NCI-H345 treated with DMSO at 0.1 percent for 48 hours (cell line): ENCODE data around the gene HMCES.

Experiments used
- DNase-seq: peaks from one replicate; lab custom pipeline; 2025; ENCODE audit not compliant: unreplicated experiment; lab: John Stamatoyannopoulos, UW

Gene HMCES

DNA sequence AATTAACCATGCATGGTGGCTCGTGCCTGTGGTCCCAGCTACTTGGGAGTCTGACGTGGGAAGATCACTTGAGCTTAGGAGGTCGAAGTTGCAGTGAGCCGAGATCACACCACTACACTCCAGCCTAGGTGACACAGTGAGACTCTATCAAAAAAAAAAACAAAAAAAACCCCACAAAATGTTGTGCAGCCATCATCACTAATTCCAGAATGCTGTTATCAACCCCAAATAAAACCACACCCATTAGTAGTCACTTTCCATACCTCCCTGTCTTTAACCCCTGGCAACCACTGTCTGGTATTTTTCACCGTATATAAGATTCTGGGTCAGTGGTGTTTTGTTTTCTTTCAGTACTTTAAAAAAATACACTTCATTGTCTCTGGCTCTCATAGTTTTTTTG, 16.6 kb downstream of the HMCES start:
- DNase-seq, result no peak

DNA sequence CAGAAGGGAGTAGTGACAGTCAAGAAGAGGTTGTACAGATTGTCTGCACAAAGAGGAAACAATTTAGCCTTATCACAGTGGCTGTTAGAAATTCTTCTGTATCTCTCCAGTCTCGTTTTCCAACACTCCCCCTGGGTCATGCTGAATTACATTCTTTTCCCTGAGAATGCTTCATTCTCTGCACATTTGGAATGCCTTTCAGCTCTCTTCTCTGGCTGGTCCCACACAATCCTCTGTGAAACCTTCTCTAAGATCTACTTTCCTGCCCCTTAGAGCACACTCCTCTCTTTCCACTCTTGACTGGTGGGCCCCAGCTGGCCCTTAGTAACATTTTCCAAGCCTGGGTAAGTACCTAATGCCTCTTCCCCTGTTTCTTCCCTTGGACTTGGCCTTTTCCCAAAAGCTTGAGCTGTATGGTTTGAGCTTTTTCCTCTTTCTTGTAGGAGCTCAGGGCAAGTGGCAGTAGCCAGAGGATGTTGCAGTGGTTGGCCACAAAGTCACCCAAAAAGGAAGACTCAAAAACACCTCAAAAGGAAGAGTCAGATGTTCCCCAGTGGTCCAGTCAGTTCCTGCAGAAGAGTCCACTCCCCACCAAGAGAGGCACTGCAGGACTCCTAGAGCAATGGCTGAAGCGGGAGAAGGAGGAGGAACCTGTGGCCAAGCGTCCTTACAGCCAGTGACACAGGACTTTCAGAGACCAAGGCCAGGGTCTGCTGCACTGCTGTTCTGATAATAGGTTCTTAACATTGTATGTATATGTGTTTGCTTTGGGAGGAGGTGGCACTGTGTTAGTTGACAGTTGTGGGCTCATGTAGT, 25.7 kb downstream of the HMCES start:
- DNase-seq, result no peak

DNA sequence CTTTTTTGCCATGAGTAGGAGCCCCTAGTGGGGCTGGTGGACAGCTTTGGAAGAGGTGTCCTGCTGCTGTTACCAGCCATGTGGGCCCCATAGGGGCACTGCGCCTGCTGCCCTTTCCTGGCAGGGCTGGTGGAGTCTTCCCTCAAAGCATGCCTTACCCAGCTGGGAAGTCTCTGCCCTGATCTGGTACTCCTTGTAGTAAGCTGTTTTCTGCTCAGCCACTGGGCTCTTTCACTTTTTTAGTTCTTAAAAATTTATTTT, 26.2 kb downstream of the HMCES start:
- no peak for DNase-seq

GRCh38 chr3:129305592-129306091, 27.0 kb downstream of the HMCES start:
- no peak for DNase-seq

- no peak for DNase-seq
These were observed 30.0 kb downstream of the HMCES start for GRCh38 chr3:129308636-129309035.

GRCh38 chr3:129310111-129311011, 31.7 kb downstream of the HMCES start:
- no peak for DNase-seq

GRCh38 chr3:129311054-129311902, 32.6 kb downstream of the HMCES start:
- DNase-seq, result no peak

DNA sequence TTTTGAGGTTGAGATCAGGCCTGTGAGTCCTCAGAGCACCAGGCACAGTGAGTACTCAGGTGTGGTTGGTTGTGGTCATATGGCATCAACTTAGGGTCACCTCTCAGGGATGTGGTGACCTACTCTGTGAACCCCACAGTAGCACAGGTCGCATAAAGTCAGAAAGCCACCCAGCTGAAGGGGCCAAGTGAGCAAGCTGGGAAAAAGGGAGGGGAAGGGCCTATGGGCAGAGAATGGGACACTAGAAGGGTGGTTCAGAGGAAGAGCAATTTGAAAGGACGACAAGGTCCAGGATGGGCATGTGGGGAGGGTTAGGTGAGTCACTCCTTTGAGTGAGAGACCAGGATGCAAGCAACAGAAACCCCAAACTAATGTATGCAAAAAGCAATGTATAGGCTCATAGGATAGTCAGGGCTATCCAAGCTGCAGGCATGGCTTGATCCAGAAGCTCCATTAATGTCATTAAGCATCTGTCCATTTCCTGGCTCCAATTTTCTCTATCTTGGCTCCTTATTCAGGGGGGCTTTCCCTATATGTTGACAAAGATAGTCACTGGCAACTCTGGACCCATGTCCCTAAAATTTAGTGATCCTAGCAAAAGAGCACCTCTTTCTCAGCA, 33.5 kb downstream of the HMCES start:
- no peak for DNase-seq

DNA sequence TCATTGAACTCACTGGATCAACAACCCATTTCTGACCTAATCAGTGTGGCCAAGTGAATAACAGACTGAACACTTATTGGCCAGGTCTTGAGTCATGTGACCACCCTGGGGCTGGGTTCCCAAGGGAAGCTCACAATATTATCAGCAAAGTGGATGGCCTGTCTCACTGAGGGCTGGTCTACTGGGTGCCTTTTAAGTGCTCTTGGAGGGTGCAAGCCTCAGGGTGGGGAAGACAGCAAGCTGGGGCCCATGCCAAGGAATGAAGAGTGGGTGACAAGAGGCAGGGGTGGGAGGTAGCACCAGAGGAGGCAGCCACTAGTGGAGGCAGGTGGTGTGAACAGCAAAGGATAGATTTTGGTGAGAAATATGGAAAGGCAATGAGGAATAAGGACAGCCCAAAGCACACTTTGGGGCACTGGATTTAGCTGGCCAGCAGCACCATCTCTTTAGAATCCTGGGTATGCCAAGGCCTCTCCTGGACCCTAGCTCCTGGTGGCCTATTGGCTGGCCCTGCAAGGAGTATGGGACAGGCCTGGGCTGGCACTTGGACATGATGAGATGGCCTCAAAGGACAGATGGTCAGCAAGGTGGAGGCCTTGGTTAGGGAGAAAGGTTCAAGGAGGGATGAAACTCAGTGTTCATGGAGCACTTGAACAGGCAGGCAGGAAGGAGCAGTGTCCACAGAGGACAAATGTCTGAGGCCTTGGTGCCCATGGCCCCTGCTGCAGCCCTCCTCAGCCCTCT, 34.2 kb downstream of the HMCES start:
- DNase-seq, result no peak

DNA sequence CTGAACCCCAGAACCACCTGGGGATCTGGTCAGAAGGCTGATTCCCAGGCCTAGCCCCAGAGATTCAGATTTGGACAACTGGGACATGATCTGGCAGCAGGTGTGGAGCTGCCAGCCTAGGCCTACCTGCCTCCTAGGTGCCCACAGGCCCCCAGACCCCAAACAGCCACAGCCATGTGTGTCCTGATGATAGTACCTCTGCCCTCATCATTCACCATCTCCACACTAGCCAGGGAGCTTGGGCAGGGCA, 34.7 kb downstream of the HMCES start:
- no peak for DNase-seq

GRCh38 chr3:129313665-129314385, 35.2 kb downstream of the HMCES start:
- no peak for DNase-seq

- DNase-seq, result peak; percentile 46
These were observed 35.9 kb downstream of the HMCES start for GRCh38 chr3:129314386-129315222.

DNA sequence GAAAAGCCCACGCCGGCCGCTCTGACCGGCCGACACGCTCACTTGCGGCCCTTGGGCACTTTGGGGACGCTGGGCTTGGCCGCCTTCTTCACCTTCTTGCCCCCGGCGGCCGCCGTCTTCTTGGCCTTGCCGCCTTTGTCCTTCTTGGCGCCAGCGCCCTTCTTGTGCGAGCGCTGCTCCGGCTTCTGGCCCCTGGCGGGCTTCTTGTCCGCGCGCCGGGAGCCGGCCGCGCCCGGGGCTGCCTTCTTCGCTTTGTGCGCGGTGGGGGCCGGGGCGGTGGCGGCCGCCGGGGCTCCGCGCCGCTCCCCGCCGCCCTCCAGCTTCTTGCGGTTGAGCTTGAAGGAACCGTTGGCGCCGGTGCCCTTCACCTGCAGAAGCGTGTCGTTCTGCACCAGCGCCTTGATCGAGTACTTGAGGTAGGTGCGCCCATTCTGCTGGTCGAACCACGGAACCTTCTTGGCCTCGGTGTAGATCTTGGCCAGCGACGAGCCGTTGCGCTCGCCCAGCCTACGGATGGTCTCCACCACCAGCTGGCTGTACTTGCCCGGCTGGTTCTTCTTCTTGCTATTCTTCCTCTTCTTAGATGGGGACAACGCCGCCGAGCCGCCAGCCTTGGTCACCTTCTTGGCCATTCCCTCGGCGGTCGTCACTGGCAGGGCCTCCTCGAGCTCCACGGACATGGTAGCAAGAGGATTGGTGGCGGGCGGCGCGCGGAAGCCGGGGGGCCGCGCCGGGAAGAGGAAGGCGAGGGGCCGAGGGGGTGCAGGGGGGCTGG, 36.7 kb downstream of the HMCES start:
- DNase-seq, result no peak

GRCh38 chr3:129315998-129316247, 37.3 kb downstream of the HMCES start:
- DNase-seq, result no peak

- peak; percentile 12 for DNase-seq
These were observed 37.8 kb downstream of the HMCES start for GRCh38 chr3:129316248-129317013.

- DNase-seq, result no peak
These were observed 38.5 kb downstream of the HMCES start for GRCh38 chr3:129317014-129317771.

DNA sequence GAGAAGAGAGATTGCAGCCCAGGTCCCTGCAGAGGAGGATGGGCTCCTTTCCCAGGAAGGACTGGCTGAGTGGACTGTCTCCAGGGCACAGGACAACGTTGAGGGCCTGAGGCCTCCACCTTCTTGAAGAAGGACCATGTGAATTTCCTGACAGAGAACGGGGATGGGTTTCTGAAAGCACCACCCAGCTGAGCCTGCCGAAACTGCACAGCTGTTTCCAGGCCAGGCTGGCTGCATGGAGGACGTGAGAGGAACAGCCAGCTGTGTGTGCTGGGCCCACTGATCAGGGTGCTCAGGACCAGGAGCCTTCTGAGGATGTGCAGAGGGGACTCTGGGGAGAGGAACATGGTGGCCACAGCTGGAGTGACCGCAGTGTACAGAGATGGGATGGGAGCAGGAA, 39.2 kb downstream of the HMCES start:
- no peak for DNase-seq
